HepG2 (cell line): ENCODE measurements around the gene PTGES3. TPM values are rescaled to one million over a fixed set of nuclear protein-coding genes. Genes with fewer than 3 reads are reported as not detected.

ENCODE experiments used
- ATAC-seq: fragments of 200-7000 bp; cut with Tn5 transposase; 3 replicates; pipeline ENCODE4 v1.9.1; 2020; ENCODE audit warnings: mild to moderate bottlenecking, moderate library complexity
- BruUV-seq: library from RNA; stranded (reverse); fragments of 400-500 nt; replicated peaks from 2 replicates; lab custom pipeline; 2021; lab: Mats Ljungman, UMichigan
- CTCF ChIA-PET: fragments of 300-600 bp; formaldehyde crosslinking; extraction: SDS; loops from one replicate; lab custom pipeline; 2021; ENCODE audit warnings: low total read pairs, inconsistent platforms, low intra/inter-chr PET ratio; lab: Yijun Ruan, JAX
- POLR2A ChIA-PET: fragments of 350-600 bp; sonication (Branson Sonifier 250); formaldehyde crosslinking; loops from one replicate; lab custom pipeline; 2020; ENCODE audit warnings: antibody characterized with exemption, inconsistent platforms; lab: Yijun Ruan, JAX
- DNase-seq: peaks from one replicate; pipeline ENCODE4 v3.0.0-alpha.2; 2015; ENCODE audit warnings: low spot score
- FAIRE-seq: peaks from 3 replicates; lab custom pipeline; 2011; peaks lifted over from hg19 to GRCh38; lab: Jason Lieb, UNC
- H2AFZ ChIP-seq: one replicate; pipeline ENCODE4 v1.6.1; 2011; ENCODE audit warnings: low read length, inconsistent platforms
- H3K27ac ChIP-seq: fragments of 300-600 bp; 3 replicates; pipeline ENCODE4 v1.8.0; 2011; ENCODE audit warnings: mixed run types, mild to moderate bottlenecking, mixed read lengths, low read length, inconsistent platforms; ENCODE audit not compliant: insufficient read depth; ENCODE audit errors: extremely low read length
- H3K27me3 ChIP-seq, 2 experiments: fragments of 200-600 bp in 1 of 2; 2 replicates in 1 of 2; 3 replicates in 1 of 2; pipeline versions ENCODE4 v1.6.0 to v1.8.0; 2011; ENCODE audit warnings: low read length in 2 of 2, mild to moderate bottlenecking in 2 of 2, moderate library complexity in 2 of 2, inconsistent platforms in 1 of 2; ENCODE audit not compliant: insufficient read depth in 2 of 2, control insufficient read depth in 1 of 2
- H3K36me3 ChIP-seq, 2 experiments: fragments of 200-600 bp in 1 of 2; replicated peaks in 1 of 2; 2 replicates in 1 of 2; 3 replicates in 1 of 2; pipeline versions ENCODE4 v1.5.1 to v1.8.0; 2011; ENCODE audit warnings: low read length in 2 of 2, inconsistent platforms in 1 of 2; ENCODE audit not compliant: insufficient read depth in 2 of 2, control insufficient read depth in 1 of 2
- H3K4me1 ChIP-seq: 2 replicates; pipeline ENCODE4 v1.5.1; 2012; ENCODE audit warnings: low read length, inconsistent platforms; ENCODE audit not compliant: insufficient read depth
- H3K4me2 ChIP-seq: 2 replicates; pipeline ENCODE4 v1.6.0; 2011; ENCODE audit warnings: low read depth, low read length, inconsistent platforms
- H3K4me3 ChIP-seq, 3 experiments: fragments of 200-600 bp in 1 of 3; sonication (generic), shearing (Covaris generic) in 1 of 3; replicated peaks in 1 of 3; 2 replicates each; pipeline ENCODE4 v1.5.1; 2011 to 2016; ENCODE audit warnings: low read length in 3 of 3, inconsistent platforms in 2 of 3, low read depth in 2 of 3, mild to moderate bottlenecking in 2 of 3, control low read depth in 1 of 3, mixed read lengths in 1 of 3; ENCODE audit not compliant: insufficient read depth in 1 of 3
- H3K79me2 ChIP-seq: one replicate; pipeline ENCODE4 v1.6.1; 2011; ENCODE audit warnings: low read length, inconsistent platforms; ENCODE audit not compliant: insufficient read depth
- H3K9ac ChIP-seq: 2 replicates; pipeline ENCODE4 v1.6.0; 2011; ENCODE audit warnings: mild to moderate bottlenecking, low read depth, low read length, inconsistent platforms; ENCODE audit not compliant: insufficient read depth
- H3K9me3 ChIP-seq: 2 replicates; pipeline ENCODE4 v1.5.1; 2012; ENCODE audit warnings: mild to moderate bottlenecking, low read length
- H4K20me1 ChIP-seq: 2 replicates; pipeline ENCODE4 v1.6.0; 2011; ENCODE audit warnings: inconsistent platforms, mild to moderate bottlenecking, low read length, moderate library complexity; ENCODE audit not compliant: insufficient read depth
- CREB1 ChIP-seq, 2 experiments: fragments of 450-650 bp in 1 of 2; IDR thresholded peaks; 2 replicates each; pipeline ENCODE4 v1.6.1; 2016 to 2017; ENCODE audit warnings: control low read depth in 1 of 2, mild to moderate bottlenecking in 1 of 2, missing compliant biosample characterization in 1 of 2, missing genetic modification characterization in 1 of 2
- KAT8 ChIP-seq: IDR thresholded peaks from 2 replicates; pipeline ENCODE4 v1.6.1; 2016; ENCODE audit warnings: missing genetic modification reagents, missing compliant biosample characterization
- KDM6A ChIP-seq: IDR thresholded peaks from 2 replicates; pipeline ENCODE4 v1.6.1; 2016; ENCODE audit warnings: low read depth
- RBFOX2 ChIP-seq: fragments of 200-400 bp; formaldehyde crosslinking; IDR thresholded peaks from 2 replicates; pipeline ENCODE4 v1.6.1; 2017; ENCODE audit warnings: low read depth, mild to moderate bottlenecking, low read length
- REPIN1 ChIP-seq: sonication (generic); formaldehyde crosslinking; IDR thresholded peaks from 2 replicates; pipeline ENCODE4 v1.8.0; 2022; ENCODE audit warnings: missing genetic modification reagents, low read depth, mild to moderate bottlenecking, borderline replicate concordance
- RNF2 ChIP-seq: fragments of 450-650 bp; conservative IDR thresholded peaks from 2 replicates; pipeline ENCODE4 v1.6.1; 2016; ENCODE audit warnings: low read depth
- SALL2 ChIP-seq: sonication (generic); formaldehyde crosslinking; IDR thresholded peaks from 2 replicates; pipeline ENCODE4 v1.8.1; 2023; ENCODE audit warnings: mild to moderate bottlenecking, missing genetic modification reagents, inconsistent platforms
- SRSF4 ChIP-seq: fragments of 200-400 bp; formaldehyde crosslinking; IDR thresholded peaks from one replicate; pipeline ENCODE4 v1.6.1; 2018; ENCODE audit warnings: mild to moderate bottlenecking, low read depth, low read length, moderate library complexity; ENCODE audit not compliant: poor library complexity, severe bottlenecking
- ZNF619 ChIP-seq: sonication (generic); formaldehyde crosslinking; IDR thresholded peaks from 2 replicates; pipeline ENCODE4 v1.4.0; 2020; ENCODE audit warnings: mild to moderate bottlenecking, missing genetic modification reagents
- ZNF670 ChIP-seq: sonication (generic); formaldehyde crosslinking; IDR thresholded peaks from 2 replicates; pipeline ENCODE4 v1.8.0; 2022; ENCODE audit warnings: mild to moderate bottlenecking, missing genetic modification reagents, borderline replicate concordance
- ZNF775 ChIP-seq: sonication (generic); formaldehyde crosslinking; IDR thresholded peaks from 2 replicates; pipeline ENCODE4 v1.4.0; 2020; ENCODE audit warnings: missing genetic modification reagents, mild to moderate bottlenecking, moderate library complexity, borderline replicate concordance
- ZNF883 ChIP-seq: sonication (generic); formaldehyde crosslinking; IDR thresholded peaks from 2 replicates; pipeline ENCODE4 v1.5.1; 2020; ENCODE audit warnings: mild to moderate bottlenecking, missing genetic modification reagents; ENCODE audit errors: not compliant biosample characterization
- WGBS: methylation state at CpG from one replicate; pipeline ENCODE4 v1.1.6; 2017; ENCODE audit warnings: low lambda C conversion rate; 5-methylcytosine and 5-hydroxymethylcytosine counted together
- in situ Hi-C: cut with HindIII; loops from 2 replicates; pipeline ENCODE4 v1.10.0; 2017; ENCODE audit warnings: low pct_unique_long_range_greater_than_20kb; ENCODE audit not compliant: extremely low pct_ligation_motif_present
- intact Hi-C: fragments of 100-400 bp; cut with micrococcal nuclease; formaldehyde crosslinking; loops from one replicate; pipeline ENCODE4 v1.10.0; 2022; ENCODE audit not compliant: unreplicated experiment
- polyA plus RNA-seq, 8 experiments: library from polyadenylated mRNA; depleted of rRNA in 3 of 8; stranded (reverse) in 7 of 8; unstranded in 1 of 8; fragments of >200 nt; fragmentation: Illumina TruSeq in 4 of 8; extraction: Trizol in 4 of 8; gene quantifications; 2 replicates each; pipeline versions ENCODE4 v1.2.1 to v1.2.3, GENCODE V29; 2011 to 2016; ENCODE audit warnings: low read depth in 4 of 8, missing spikeins in 1 of 8, mixed read lengths in 1 of 8; ENCODE audit not compliant: insufficient read depth in 1 of 8
- total RNA-seq, 5 experiments: library from RNA; depleted of rRNA; stranded (reverse); fragments of >200 nt; fragmentation: Illumina TruSeq; extraction: Trizol; gene quantifications; 2 replicates each; pipeline ENCODE4 v1.2.3, GENCODE V29; 2016; ENCODE audit warnings: low read depth in 1 of 5
- TF ChIP-seq, protein P1 (sequence below): sonication (generic); formaldehyde crosslinking; IDR thresholded peaks from 2 replicates; pipeline ENCODE4 v1.8.0; 2023; ENCODE audit warnings: mild to moderate bottlenecking, missing genetic modification reagents
- TF ChIP-seq, protein P2 (sequence below): IDR thresholded peaks from 2 replicates; pipeline ENCODE4 v1.6.1; 2018; ENCODE audit warnings: missing genetic modification reagents, mild to moderate bottlenecking, missing compliant biosample characterization

Gene PTGES3
- total and polyA plus RNA-seq, 2 of the 13 experiments (the other 11 are each of a cell fraction or from before 2014, with no cell fraction given), result 54.4 to 159 TPM

DNA sequence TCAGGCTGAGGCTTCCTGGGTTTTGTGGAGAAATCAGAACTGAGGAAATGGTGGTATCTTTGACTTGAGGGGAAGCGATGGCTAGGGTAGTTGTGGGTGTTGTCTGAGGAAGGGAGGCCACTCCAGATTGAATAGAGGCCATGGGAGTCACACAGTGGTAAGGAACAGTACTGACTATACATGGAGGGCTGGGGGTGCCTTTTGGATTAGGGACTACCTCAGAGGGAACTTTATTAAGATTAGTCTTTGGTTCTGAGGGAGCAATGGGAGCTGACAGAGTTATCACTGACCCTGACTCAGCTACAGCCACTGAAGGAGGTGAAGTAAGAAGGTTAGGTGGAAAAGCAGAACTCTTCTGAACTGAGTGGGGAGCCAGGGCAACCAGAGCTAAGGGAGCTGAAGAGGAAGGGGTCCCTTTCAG is 32.7 kb upstream of the PTGES3 start:
- Histone ChIP-seq H3K27me3 (peaks cover 0 to 6% of the 10 kb centered on the region in 2 experiments; a peak in 1 of 5 replicates), H3K27ac (no peak overlapping the region), H4K20me1 (peaks cover 74% of the 10 kb centered on the region), H3K9ac (no peak overlapping the region), H3K4me3 (no peak overlapping the region), H2AFZ (no peak overlapping the region), H3K9me3 (no peaks in the 10 kb centered on the region), H3K4me2 (peak overlapping the region; percentile 98; the same call in 1 of the 2 replicates), H3K36me3 (peaks cover 27 to 53% of the 10 kb centered on the region in 2 experiments), H3K79me2 (peaks cover 79% of the 10 kb centered on the region), H3K4me1 (peaks cover 58% of the 10 kb centered on the region)
- FAIRE-seq (no peak), DNase-seq (no peak), ATAC-seq (no peak)
- no peak for TF ChIP-seq RNF2
- TF ChIP-seq SRSF4, result no peak
- no peak for TF ChIP-seq CREB1 (IDR thresholded peaks at IDR 0.05)
- no peak for TF ChIP-seq CREB1 (CRISPR knock-in tag; IDR thresholded peaks at IDR 0.05)
- no peak for TF ChIP-seq KAT8 (CRISPR knock-in tag)
- TF ChIP-seq ZNF619 (CRISPR knock-in tag), result no peak
- TF ChIP-seq KDM6A (CRISPR knock-in tag), result no peak
- 100% methylated on average over 1 of the region's 1 CpG for WGBS
- CTCF ChIA-PET, result no interaction called here
- POLR2A ChIA-PET, result interaction anchor here (0.7 to 2.7 kb wide), 3 partner anchors 10 to 33 kb away, joined by 3 to 14 read pairs (median 4); partner anchors contain the start of gene PTGES3
- no TSS peak for BruUV-seq
- intact Hi-C loops (loop anchor here (10.0 kb wide), 1 partner anchor 76 kb away; the partner anchor contains the start of gene ATP5F1B), in situ Hi-C loops (loop anchor here (10.0 kb wide), 1 partner anchor 76 kb away; the partner anchor contains the start of gene ATP5F1B)

DNA sequence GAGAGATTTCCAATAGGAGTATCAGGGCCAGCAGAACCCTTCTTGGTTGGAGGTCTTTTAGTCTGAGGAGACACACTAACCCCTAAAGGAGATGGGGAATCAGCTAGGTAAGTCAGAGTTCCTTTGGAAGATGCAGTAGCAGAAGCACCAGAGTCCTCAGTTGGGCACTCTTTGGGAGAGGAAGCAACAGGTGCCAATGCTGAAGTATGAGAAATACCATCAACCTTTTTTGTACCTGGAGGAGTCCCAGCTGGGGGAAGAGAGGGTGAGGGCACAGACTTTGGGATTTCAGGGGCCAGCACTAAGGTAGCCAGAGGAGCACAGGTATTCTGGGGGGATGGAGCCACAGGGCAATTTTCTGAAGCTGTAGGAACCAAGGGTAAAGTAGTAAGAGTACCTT is 31.0 kb upstream of the PTGES3 start:
- no peak overlapping the region for H3K9ac ChIP-seq
- intact Hi-C loops (no loop called here), in situ Hi-C loops (no loop called here)
- H3K4me1 ChIP-seq, result peaks cover 58% of the 10 kb centered on the region
- H3K27ac ChIP-seq, result no peak overlapping the region
- POLR2A ChIA-PET, result interaction anchor here (1.0 to 2.7 kb wide), 4 partner anchors 10 to 82 kb away, joined by 3 to 14 read pairs (median 4); partner anchors contain the start of gene PTGES3
- H3K4me3 ChIP-seq, result no peak overlapping the region
- peaks cover 77% of the 10 kb centered on the region for H3K79me2 ChIP-seq
- no peak overlapping the region for H3K4me2 ChIP-seq
- no peak for FAIRE-seq
- peaks cover 36 to 68% of the 10 kb centered on the region in 2 experiments for H3K36me3 ChIP-seq
- CTCF ChIA-PET, result no interaction called here
- no TSS peak for BruUV-seq
- no peaks in the 10 kb centered on the region for H3K9me3 ChIP-seq
- H4K20me1 ChIP-seq, result peaks cover 85% of the 10 kb centered on the region
- no peak overlapping the region for H2AFZ ChIP-seq
- ATAC-seq, result no peak
- TF ChIP-seq ZNF775 (CRISPR knock-in tag), result no peak
- TF ChIP-seq, protein P1, sequence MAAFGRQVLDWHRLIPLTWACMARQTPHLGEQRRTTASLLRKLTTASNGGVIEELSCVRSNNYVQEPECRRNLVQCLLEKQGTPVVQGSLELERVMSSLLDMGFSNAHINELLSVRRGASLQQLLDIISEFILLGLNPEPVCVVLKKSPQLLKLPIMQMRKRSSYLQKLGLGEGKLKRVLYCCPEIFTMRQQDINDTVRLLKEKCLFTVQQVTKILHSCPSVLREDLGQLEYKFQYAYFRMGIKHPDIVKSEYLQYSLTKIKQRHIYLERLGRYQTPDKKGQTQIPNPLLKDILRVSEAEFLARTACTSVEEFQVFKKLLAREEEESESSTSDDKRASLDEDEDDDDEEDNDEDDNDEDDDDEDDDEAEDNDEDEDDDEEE (CRISPR knock-in tag), result no peak
- TF ChIP-seq, protein P2, sequence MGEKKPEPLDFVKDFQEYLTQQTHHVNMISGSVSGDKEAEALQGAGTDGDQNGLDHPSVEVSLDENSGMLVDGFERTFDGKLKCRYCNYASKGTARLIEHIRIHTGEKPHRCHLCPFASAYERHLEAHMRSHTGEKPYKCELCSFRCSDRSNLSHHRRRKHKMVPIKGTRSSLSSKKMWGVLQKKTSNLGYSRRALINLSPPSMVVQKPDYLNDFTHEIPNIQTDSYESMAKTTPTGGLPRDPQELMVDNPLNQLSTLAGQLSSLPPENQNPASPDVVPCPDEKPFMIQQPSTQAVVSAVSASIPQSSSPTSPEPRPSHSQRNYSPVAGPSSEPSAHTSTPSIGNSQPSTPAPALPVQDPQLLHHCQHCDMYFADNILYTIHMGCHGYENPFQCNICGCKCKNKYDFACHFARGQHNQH (CRISPR knock-in tag), result no peak
- TF ChIP-seq RBFOX2, result no peak
- no peak for TF ChIP-seq ZNF883 (CRISPR knock-in tag)
- TF ChIP-seq REPIN1 (CRISPR knock-in tag), result no peak
- no peak for TF ChIP-seq SALL2 (CRISPR knock-in tag)
- no peak for TF ChIP-seq ZNF670 (CRISPR knock-in tag)
- no peak for DNase-seq
- H3K27me3 ChIP-seq, result no peaks in the 10 kb centered on the region; a peak in 1 of 5 replicates
